ENCODE measurements around the gene MYO10.
"Not testable (repeated sequence)": the region's sequence is repeated elsewhere in the genome, so short reads cannot be mapped to it uniquely, and the experiment has no call there.

The MYO10 gene

DNA sequence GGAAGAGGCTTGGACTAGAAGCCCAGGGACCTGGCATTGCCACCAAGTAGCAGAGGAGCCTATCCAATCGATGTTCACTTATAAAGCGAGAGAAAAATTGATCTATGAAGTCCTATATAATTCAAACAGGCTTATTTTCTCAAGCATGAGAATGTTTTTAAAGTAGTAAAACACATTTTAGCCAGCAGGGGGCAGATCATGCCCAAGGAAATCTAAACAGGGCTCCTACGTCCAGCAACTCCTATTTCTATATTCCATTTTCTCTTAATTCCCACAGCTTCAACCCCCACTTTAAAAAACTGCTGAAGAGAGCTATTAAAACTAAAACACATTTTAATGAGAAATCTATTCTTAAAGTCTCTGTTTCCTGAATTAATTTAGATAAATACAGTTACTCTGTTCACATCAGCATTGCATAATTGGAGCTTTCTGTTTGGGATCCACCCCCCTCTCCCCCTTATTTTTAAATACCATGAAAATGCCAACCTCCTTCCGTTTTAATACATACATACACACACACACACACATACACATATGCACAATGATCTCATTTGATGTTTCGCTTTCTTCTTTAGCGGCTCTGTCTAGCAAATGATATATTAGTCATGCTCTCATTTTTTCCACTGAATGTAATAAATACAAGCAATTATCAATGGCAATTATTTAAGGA lies 144.9 kb downstream of the MYO10 start:
- DNase-seq (ENCODE audit: extremely low read depth in 1 of 2, low read depth in 1 of 2), result no peak

DNA sequence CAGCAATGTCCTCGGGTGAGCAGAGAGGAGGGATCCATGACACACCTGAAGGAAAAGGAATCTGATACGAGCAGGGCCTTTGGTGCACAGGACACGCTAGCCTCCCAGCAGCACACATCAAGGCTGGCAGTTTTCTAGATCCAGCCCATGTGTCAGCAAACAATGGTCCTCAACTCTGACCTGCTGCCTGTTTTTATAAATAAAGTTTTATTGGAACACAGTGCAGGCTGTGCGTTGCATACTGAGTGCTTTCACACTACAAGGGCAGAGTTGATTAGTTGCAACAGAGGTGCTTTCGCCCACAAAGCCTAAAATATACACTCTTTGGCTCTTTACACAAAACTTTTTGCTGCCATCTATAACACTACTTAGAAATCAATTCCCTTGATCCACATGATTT lies 147.1 kb downstream of the MYO10 start:
- no peak for DNase-seq (ENCODE audit: extremely low read depth in 1 of 2, low read depth in 1 of 2)

DNA sequence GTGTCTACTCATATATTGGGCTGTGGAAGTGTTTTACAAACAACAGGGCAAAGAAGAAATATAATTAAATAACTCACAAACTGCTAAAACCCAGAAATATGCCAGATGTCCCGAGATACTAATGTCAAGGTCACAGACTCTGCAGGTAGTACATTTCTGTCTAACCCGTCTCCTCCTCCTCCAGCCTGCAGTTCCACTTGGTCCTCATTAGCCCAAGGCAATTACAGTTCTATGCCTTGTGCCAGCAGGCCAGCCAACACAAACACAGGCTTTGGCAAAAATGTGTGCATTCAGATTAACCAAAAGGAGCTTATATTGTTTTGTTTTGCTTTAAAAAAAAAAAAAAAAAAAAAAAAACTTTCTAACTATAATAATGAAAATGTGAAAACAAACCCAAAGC lies 148.8 kb downstream of the MYO10 start:
- no peak for DNase-seq (ENCODE audit: extremely low read depth in 1 of 2, low read depth in 1 of 2)

DNA sequence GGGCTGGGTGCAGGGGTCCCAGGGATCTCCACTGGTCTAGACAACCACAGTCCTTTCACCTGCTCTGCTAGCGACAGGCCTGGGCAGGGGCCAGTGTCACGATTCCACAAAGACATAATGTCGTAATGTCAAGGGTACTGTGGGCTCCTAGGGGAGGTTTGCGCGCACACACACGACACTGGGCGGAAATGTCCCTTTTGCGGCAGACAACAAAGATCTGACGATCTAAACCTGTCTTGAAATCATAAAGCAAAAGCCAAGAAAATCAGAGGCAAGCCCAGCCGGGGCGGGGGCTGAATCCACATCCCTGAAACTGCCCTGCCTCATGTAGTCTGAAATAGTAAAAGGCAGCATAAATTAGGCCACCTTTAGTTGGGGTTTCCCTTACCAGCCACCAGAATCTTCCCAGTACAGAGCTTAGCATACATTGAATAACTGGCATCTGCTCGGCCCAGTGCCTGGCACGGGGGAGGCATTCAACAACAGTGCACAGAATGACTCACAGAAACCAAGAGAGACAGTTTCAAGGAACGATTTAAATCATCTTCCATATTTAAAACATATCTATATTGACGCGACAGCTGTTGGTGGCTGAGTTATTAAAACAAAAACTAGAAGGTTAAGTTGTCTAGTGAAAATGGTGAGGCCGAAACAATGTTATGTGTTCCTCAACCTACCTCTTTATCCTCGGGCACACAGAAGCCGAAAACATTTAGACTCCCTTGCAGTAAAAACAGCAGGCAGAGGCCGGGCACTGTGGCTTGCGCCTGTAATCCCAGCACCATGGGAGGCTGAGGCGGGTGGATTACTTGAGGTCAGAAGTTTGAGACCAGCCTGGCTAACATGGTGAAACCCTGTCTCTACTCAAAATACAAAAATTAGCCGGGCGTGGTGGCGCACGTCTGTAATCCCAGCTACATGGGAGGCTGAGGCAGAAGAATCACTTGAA lies 151.0 kb downstream of the MYO10 start:
- peak; percentile 2 to 40 for DNase-seq (ENCODE audit: extremely low read depth in 1 of 2, low read depth in 1 of 2)

DNA sequence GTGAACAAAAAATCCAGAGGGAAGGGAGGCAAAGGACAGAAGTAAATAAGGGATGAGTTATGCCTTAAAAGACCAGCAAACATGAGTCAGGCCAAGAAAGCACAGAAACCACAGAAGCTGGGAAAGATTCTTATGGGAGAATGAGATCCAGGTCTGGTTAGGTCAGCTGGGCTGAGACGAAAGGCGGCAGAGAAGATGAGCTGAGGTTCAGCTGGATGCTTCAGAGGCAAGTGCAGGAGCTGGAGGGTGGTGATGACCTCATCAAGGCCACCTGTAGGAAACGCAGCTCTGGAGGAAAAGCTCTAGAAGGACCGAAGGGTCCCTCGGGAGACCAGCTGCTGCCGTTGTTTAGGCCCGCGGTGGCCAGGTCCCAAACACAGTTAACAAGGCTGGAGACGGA lies 152.0 kb downstream of the MYO10 start:
- DNase-seq (ENCODE audit: extremely low read depth in 1 of 2, low read depth in 1 of 2), result no peak

DNA sequence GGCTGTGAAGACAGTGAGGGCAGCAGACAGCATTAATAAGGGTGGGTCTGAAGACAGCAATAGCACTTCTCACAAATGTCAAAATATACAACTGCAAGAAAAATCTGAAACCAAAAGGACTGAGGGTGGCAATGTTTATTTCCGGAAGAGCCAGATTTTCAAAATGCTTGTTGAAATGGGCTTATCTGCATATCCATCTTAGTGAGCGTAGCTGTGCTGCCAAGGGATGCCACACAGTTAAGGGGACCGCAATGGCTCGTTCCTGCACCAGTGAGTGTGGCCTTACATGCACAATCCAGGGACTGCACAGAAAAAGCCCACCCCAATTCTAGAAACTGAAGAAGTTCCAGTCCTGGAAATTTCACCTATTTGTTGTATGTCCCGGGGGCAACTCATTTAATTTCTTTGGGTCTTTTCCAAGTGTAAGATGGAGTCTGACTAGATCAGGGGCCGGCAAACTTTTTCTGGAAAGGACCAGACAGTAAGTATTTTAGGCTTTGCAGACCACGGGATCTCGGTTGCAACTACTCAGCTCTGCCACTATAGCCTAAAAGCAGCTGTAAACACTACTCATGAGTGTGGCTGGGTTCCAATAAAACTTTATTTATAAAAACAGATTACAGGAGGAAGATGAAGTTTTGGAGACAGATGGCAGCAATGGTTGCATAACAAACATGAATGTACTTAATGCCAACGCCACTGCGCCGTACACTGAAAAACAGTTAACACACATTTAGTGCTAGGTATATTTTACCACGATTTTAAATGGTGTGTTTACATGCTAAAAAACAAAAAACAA lies 154.1 kb downstream of the MYO10 start:
- no peak for DNase-seq (ENCODE audit: extremely low read depth in 1 of 2, low read depth in 1 of 2)

DNA sequence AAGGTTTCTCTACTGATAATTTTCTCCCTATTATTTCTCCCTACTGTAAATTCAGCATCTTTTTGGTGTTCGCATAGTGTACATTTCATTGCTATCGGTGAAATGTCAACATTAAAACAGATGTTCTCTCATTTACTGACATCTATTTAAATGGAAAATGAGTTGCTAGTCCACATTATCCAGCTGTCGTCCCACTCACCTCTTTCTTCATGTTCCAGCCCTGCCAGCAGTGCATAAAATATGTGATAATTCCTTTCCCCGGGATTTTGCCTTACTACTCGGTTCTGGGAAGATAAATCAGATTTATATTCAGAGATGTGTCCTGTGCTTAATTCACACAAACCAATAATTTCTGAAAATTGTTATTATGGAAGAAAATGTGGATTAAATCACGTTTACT lies 155.8 kb downstream of the MYO10 start:
- DNase-seq (ENCODE audit: extremely low read depth in 1 of 2, low read depth in 1 of 2), result no peak

DNA sequence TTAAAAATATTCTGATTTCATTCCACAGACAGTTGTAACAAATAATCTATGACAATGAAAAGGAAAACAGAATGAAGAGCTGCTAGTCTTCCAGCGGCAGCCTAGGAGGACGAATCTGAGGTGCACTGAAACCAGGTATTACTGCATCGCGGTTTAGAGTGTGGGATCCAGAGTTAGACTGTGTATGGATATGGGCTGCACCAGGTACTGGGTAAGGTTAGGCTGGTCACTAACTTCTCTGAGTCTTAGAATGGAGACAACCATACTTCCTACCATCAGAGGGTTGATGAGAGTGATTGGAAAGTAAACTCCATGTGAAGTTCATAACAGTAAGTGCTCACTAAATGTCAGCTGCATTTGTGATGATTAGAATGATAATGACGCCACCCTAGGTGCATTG lies 158.7 kb downstream of the MYO10 start:
- DNase-seq (ENCODE audit: extremely low read depth in 1 of 2, low read depth in 1 of 2), result no peak

DNA sequence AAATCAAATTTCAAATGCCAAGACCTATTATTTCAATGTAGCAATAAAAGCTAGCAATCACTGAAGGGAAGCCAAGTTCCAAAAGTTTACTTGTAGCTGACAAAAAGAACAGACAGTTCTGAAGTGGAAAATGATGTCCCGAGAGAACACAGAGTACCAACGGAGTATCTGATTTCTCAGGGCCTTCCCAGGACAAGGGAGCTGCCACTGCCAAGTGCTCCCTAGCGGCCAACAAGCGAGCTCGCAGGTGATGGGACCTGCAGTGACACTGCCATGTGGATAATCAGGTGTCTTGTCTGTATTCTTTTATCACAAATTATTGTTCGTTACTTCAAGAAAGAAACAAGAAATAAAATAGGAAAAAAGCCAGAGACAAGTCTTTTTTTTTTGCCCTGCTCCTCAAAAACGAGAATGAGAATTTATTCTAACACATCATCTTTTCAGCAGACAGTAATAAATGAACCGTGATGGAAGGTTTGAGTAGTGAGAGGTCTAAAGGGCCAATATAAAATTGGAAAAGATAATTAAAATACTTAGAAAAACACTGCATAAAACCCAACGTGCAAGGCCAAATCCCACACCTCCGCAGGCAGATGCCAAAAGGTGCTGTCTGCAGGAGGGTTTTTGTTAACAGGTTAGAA lies 159.4 kb downstream of the MYO10 start:
- no peak for DNase-seq (ENCODE audit: extremely low read depth in 1 of 2, low read depth in 1 of 2)

DNA sequence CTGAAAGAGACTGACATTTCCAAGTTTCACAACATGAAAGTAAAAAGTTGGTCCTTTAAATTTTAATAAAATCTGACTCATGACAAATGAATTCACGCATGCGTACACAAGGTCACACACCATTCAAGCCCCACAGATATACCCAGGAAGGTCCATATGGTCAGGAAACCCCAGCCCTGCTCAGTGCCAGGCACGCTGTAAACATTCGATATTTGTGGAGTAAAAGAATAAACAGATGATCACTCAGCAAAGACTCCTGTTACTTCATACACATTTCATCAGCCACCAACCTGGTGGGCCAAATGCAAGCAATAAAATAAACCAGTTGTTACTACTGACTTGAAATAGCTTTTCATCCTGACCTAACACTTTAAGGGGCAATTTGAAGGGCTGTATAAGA lies 161.3 kb downstream of the MYO10 start:
- DNase-seq (ENCODE audit: extremely low read depth in 1 of 2, low read depth in 1 of 2), result no peak

DNA sequence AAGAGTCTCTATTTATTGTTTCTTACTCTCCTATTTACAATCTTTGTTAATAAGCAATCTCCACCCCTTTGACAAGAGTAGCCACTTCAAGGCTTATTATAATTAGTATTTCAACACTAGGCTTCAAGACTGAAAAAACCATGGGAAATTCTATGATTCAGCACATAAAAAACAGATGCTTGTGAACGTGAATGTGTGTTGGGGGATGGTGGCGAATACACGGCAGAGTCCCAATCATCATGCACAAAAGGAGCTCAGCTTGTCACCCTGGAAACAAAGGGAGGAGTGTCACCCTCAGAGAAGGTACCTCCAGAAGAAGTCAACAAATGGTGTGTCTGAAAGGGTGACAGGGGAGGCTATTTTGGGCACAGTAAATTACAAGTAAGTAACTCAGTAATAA lies 162.1 kb downstream of the MYO10 start:
- DNase-seq (ENCODE audit: extremely low read depth in 1 of 2, low read depth in 1 of 2), result no peak

DNA sequence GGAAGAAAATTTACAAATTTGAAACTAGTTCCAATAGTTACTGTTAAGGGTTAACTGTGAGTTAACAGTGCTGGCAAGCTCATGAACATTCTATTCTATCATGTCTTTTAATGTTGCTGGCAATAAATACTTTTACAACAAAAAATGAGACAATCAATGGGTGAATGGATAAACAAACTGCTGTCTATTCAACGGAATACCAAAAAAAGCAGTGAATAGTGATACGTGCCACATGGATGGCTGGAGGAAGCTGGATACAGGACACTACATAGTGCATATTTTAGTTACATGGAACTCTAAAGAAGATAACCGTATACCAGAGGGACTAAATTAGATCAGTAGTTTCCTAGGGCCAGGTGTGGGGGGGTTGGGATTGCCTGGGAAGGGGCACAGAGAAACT lies 163.5 kb downstream of the MYO10 start:
- DNase-seq (ENCODE audit: extremely low read depth in 1 of 2, low read depth in 1 of 2), result no peak

DNA sequence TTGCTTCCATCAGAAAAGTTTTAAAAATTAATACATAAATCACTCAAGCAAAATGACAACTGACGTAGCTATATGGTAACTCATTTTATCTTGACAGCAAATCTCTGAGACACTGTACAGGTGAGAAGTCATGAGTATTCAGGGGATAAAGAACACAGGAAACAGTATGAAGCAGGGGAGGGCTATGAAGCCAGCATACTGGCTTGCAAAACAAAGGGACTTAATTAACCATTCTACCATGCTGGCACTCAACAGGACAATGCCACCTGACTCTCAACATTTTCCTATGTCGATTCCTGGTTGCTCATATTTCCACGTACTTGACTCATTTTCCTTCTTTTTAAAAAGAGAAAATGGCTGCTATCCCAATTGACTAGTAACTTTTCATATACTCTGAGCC lies 167.9 kb downstream of the MYO10 start:
- no peak for DNase-seq (ENCODE audit: extremely low read depth in 1 of 2, low read depth in 1 of 2)

DNA sequence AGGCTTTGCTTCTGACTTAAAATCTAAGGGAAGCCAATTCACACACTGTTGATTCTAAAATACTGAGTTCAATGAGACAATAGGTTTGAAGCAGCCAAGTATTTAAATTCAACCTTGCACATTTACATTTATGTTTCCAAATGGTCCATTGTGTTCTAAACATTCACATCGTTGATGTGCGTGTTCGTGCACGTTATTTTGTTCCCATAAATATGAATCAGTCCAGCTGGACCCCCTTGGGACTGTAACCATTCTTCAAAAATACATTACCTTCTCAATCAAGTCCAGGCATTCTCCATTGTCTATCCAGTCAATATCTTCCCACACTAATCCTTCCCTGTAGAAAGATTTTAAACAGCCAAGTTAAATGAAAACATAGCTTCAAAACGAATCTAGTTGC lies 172.9 kb downstream of the MYO10 start:
- no peak for DNase-seq (ENCODE audit: extremely low read depth in 1 of 2, low read depth in 1 of 2)

DNA sequence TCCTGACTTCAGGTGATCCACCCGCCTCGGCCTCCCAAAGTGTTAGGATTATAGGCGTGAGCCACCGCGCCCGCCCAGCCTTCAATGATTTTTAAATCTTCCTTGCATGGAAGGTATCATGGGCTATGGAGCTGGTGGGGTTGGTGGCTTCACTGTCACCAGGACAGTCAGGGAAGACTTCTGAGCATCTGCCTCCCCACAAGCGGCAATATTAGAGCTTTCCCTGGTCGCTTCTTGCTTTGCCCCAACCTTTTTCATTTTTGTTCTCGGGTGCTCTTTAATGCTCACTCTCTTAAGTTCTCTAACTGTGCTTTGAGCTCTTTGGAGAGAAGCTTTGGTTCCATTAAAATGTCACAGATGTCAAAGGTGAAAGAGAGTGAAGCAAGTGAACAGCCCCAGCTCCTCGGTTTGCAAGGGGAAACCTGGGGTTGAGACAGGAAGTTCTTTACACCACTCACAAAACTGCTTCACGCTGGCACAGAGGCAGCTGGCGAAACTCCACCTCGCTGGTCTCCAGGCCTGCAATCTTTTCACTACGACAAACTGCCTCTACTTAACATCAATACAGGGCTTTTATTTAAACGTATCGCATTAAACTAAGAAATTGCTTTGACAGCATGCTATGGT lies 176.8 kb downstream of the MYO10 start:
- peak in 1 of 2 donors; percentile 5 for DNase-seq (ENCODE audit: extremely low read depth in 1 of 2, low read depth in 1 of 2)

DNA sequence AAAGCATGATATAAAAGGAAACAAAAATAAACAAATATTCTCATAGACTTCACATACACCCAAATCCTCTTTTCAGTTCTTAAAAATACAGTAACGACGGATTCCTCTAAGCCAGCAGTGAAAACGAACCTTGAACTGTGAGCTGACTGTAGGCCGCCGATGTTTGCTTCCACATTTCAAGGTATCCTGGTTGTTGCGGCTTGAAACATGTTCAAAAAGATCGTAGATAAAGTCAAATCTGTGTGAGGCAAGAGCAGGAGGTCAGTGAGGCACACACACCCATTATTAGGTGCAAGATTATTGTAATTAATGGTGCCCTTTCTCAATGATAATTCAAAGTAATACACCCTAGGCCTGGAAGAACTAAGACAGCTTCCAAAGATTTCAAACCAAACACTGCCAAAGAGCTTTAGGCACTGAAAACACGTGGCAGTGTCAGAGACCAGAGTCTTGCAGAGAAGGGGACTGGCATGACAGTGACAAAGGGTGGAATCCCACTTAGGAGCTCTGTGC lies 178.0 kb downstream of the MYO10 start:
- DNase-seq (ENCODE audit: extremely low read depth in 1 of 2, low read depth in 1 of 2), result no peak

DNA sequence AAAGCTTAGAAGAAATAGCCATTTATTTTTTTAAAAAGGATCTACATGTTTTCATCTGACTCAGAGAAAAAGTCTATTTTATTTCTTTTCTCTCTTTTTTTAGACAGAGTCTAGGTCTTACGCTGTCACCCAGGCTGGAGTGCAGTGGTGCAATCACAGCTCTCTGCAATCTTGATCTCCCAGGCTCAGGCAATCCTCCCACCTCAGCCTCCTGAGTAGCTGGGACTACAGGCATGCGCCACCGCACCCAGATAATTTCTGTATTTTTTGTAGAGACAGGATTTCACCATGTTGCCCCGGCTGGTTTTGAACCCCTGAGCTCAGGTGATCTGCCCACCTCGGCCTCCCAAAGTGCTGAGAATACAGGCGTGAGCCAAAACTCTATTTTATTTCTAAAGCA lies 178.5 kb downstream of the MYO10 start:
- not testable (repeated sequence) for DNase-seq (ENCODE audit: extremely low read depth in 1 of 2, low read depth in 1 of 2)

DNA sequence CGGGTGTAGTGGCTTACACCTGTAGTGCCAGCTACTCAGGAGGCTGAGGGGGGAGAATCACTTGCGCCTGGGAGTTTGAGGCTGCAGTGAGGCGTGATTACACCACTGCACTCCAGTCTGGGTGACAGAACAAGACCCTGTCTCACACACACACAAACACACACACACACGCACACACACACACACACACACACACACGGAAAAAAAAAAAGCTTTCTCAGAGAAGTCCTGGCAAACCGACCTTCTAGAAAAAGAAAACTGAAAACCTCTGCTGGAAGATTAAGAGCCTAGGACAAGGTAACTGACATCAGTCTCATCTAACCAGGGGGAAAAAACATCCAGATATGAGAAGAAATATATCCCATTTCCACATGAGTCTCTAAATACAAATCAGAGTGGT lies 178.9 kb downstream of the MYO10 start:
- DNase-seq (ENCODE audit: extremely low read depth in 1 of 2, low read depth in 1 of 2), result no peak

DNA sequence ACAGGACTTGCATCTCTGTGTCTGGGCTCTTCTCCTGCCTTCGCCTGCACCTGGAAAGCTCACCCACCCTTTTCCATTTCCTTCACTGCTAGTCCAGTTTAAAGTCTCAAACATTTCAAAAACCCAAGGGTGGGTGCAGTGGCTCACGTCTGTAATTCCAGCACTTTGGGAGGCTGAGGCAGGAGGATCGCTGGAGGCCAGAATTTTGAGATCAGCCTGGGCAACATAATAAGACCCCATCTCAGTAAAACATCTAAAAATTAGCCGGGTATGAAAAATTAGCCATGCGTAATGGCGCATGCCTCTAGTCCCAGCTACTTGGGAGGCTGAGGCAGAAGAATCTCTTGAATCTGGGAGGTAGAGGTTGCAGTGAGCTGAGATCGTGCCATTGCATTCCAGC lies 179.4 kb downstream of the MYO10 start:
- DNase-seq (ENCODE audit: extremely low read depth in 1 of 2, low read depth in 1 of 2), result no peak

DNA sequence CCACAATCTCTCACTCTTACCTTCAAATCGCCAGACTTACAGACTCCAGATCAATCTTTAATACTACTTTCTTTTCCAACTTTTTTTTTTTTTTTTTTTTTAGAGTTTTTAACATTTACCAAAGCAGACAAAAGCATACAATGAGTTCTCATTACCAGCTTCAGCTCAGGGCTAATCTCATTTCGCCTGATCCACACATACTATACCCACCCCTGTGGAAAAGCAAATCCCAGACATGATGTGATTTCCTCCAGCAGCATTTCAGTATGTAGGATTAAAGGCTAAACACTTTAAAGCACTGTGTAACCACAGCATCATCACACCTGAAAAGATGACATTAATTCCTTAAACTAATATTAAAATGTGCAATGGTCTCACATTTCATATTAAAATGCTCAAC lies 180.4 kb downstream of the MYO10 start:
- no peak for DNase-seq (ENCODE audit: extremely low read depth in 1 of 2, low read depth in 1 of 2)
